Measurements from ENCODE around the gene NME7.

GRCh38 chr1:169202791-169203665 is 164.6 kb downstream of the NME7 start:
- TF ChIP-seq POLR2AphosphoS5 (IDR thresholded peaks at IDR 0.05; ENCODE audit: low read depth, low read length): no peak
- TF ChIP-seq CTCF (IDR thresholded peaks at IDR 0.05): no peak
- no peak for TF ChIP-seq SMC3 (IDR thresholded peaks at IDR 0.05; ENCODE audit: low read depth, low read length)
- no peak for TF ChIP-seq PBX3 (IDR thresholded peaks at IDR 0.05)
- TF ChIP-seq TCF12 (IDR thresholded peaks at IDR 0.05): no peak
- TF ChIP-seq EP300 (IDR thresholded peaks at IDR 0.05; ENCODE audit: borderline replicate concordance in 1 of 2, low read depth in 1 of 2, low read length in 1 of 2): no peak
- TF ChIP-seq, protein P1, sequence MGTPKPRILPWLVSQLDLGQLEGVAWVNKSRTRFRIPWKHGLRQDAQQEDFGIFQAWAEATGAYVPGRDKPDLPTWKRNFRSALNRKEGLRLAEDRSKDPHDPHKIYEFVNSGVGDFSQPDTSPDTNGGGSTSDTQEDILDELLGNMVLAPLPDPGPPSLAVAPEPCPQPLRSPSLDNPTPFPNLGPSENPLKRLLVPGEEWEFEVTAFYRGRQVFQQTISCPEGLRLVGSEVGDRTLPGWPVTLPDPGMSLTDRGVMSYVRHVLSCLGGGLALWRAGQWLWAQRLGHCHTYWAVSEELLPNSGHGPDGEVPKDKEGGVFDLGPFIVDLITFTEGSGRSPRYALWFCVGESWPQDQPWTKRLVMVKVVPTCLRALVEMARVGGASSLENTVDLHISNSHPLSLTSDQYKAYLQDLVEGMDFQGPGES (IDR thresholded peaks at IDR 0.05; ENCODE audit: low read depth, low read length): no peak
- TF ChIP-seq RAD21 (IDR thresholded peaks at IDR 0.05; ENCODE audit: low read length): no peak
- no peak for TF ChIP-seq ZBTB33 (IDR thresholded peaks at IDR 0.05; ENCODE audit: borderline replicate concordance, low read depth)
- TF ChIP-seq JUND (IDR thresholded peaks at IDR 0.05): no peak
- no peak for TF ChIP-seq RCOR1 (IDR thresholded peaks at IDR 0.05; ENCODE audit: low read length)
- TF ChIP-seq YY1 (IDR thresholded peaks at IDR 0.05; ENCODE audit: low read depth): no peak

Data from SK-N-SH (cell line).